ENCODE measurements around the gene FXYD2. TPM values are rescaled to one million over a fixed set of nuclear protein-coding genes. Genes with fewer than 3 reads are reported as not detected.

FXYD2 gene
- total RNA-seq, 1 experiment from 2014 or later: 1.4 TPM

- ATAC-seq: no peak
- no peak overlapping the region for H3K4me3 Mint-ChIP-seq
- TF ChIP-seq ZNF423 (CRISPR knock-in tag; IDR thresholded peaks at IDR 0.05): no peak
- no peak for TF ChIP-seq TEAD1 (CRISPR knock-in tag; IDR thresholded peaks at IDR 0.05)
- no peak for TF ChIP-seq JUN (CRISPR knock-in tag; IDR thresholded peaks at IDR 0.05)
- TF ChIP-seq MAX (CRISPR knock-in tag; IDR thresholded peaks at IDR 0.05): no peak
- TF ChIP-seq E2F5 (CRISPR knock-in tag; IDR thresholded peaks at IDR 0.05): no peak
- TF ChIP-seq RELA (CRISPR knock-in tag; IDR thresholded peaks at IDR 0.05; ENCODE audit: borderline replicate concordance): no peak
- TF ChIP-seq GTF2I (CRISPR knock-in tag; conservative IDR thresholded peaks at IDR 0.05): no peak
Observed at GRCh38 chr11:117823946-117824420, 561 bp downstream of the FXYD2 start.

GRCh38 chr11:117823294-117823945 is 1.1 kb downstream of the FXYD2 start:
- TF ChIP-seq FOXJ3 (CRISPR knock-in tag; IDR thresholded peaks at IDR 0.05; ENCODE audit: borderline replicate concordance) (no peak), ZNF121 (CRISPR knock-in tag; IDR thresholded peaks at IDR 0.05) (peak; percentile 85; the same call in 1 of the 2 replicates)
- POLR2A ChIA-PET: interaction anchor here (0.8 to 1.1 kb wide), 2 partner anchors 20 to 1952 kb away, joined by 3 read pairs; no protein-coding TSS in a partner anchor
- Mint-ChIP-seq H3K9me3 (no peaks in the 10 kb centered on the region), H3K36me3 (no peaks in the 10 kb centered on the region), H3K27me3 (ENCODE audit: low read depth) (no peaks in the 10 kb centered on the region), H3K4me1 (peaks cover 39% of the 10 kb centered on the region), H3K27ac (no peak overlapping the region), H3K4me3 (no peak overlapping the region)
- DNase-seq (ENCODE audit: low spot score) (peak; percentile 15), ATAC-seq (no peak; the same call in 1 of the 2 replicates)
- CTCF ChIA-PET: interaction anchor here (0.5 to 13.0 kb wide), 16 partner anchors 10 to 398 kb away, joined by 3 to 336 read pairs (median 5); partner anchors contain the start of gene FXYD6

More at GRCh38 chr11:117823946-117824420, 561 bp downstream of the FXYD2 start:
- ChIA-PET CTCF (interaction anchor here (1.0 to 13.0 kb wide), 10 partner anchors 9 to 229 kb away, joined by 3 to 336 read pairs (median 7); no protein-coding TSS in a partner anchor), POLR2A (no interaction called here)
- no peak overlapping the region for H3K27ac Mint-ChIP-seq
- peaks cover 39% of the 10 kb centered on the region for H3K4me1 Mint-ChIP-seq
- H3K9me3 Mint-ChIP-seq: no peaks in the 10 kb centered on the region
- H3K27me3 Mint-ChIP-seq (ENCODE audit: low read depth): no peaks in the 10 kb centered on the region
- no peak for DNase-seq (ENCODE audit: low spot score)
- no peaks in the 10 kb centered on the region for H3K36me3 Mint-ChIP-seq

- peak; percentile 72 for DNase-seq (ENCODE audit: low spot score)
- Mint-ChIP-seq H3K4me3 (no peak overlapping the region), H3K4me1 (peaks cover 46% of the 10 kb centered on the region), H3K27me3 (ENCODE audit: low read depth) (peaks cover 2% of the 10 kb centered on the region; the same call in 1 of the 2 replicates), H3K27ac (no peak overlapping the region), H3K9me3 (no peaks in the 10 kb centered on the region), H3K36me3 (no peaks in the 10 kb centered on the region)
- ATAC-seq: peak; percentile 13
- ChIA-PET POLR2A (interaction anchor here (1.1 kb wide), 1 partner anchor 21 kb away, joined by 3 read pairs; no protein-coding TSS in a partner anchor), CTCF (interaction anchor here (0.7 to 13.0 kb wide), 17 partner anchors 12 to 397 kb away, joined by 3 to 336 read pairs (median 5); partner anchors contain the start of gene FXYD6)
- no peak for TF ChIP-seq ATF6 (CRISPR knock-in tag; IDR thresholded peaks at IDR 0.05)
- peak; percentile 91 for TF ChIP-seq ZNF423 (CRISPR knock-in tag; IDR thresholded peaks at IDR 0.05)
Observed at GRCh38 chr11:117822074-117823033, 2.2 kb downstream of the FXYD2 start.

GRCh38 chr11:117821431-117821830 is 3.1 kb downstream of the FXYD2 start:
- no peak for DNase-seq (ENCODE audit: low spot score)
- H3K27ac Mint-ChIP-seq: no peak overlapping the region
- ChIA-PET POLR2A (no interaction called here), CTCF (interaction anchor here (0.7 to 13.0 kb wide), 5 partner anchors 14 to 232 kb away, joined by 3 to 336 read pairs (median 4); no protein-coding TSS in a partner anchor)
- H3K4me1 Mint-ChIP-seq: peaks cover 51% of the 10 kb centered on the region
- ATAC-seq: no peak
- no peaks in the 10 kb centered on the region for H3K36me3 Mint-ChIP-seq
- peaks cover 5% of the 10 kb centered on the region; the same call in 1 of the 2 replicates for H3K27me3 Mint-ChIP-seq (ENCODE audit: low read depth)
- no peak overlapping the region for H3K4me3 Mint-ChIP-seq
- H3K9me3 Mint-ChIP-seq: no peaks in the 10 kb centered on the region
- TF ChIP-seq ATF1 (CRISPR knock-in tag; IDR thresholded peaks at IDR 0.05) (no peak), ZNF512 (CRISPR knock-in tag; IDR thresholded peaks at IDR 0.05; ENCODE audit: borderline replicate concordance) (no peak), OVOL2 (CRISPR knock-in tag; IDR thresholded peaks at IDR 0.05; ENCODE audit: borderline replicate concordance) (no peak), FOXP1 (CRISPR knock-in tag; IDR thresholded peaks at IDR 0.05; ENCODE audit: borderline replicate concordance) (no peak), SOX15 (CRISPR knock-in tag; IDR thresholded peaks at IDR 0.05) (no peak), EMX1 (CRISPR knock-in tag; IDR thresholded peaks at IDR 0.05) (no peak), RELA (CRISPR knock-in tag; IDR thresholded peaks at IDR 0.05; ENCODE audit: borderline replicate concordance) (no peak), STAT6 (CRISPR knock-in tag; conservative IDR thresholded peaks at IDR 0.05; ENCODE audit: low read depth) (no peak), FOXK1 (CRISPR knock-in tag; IDR thresholded peaks at IDR 0.05) (no peak)

Measured in WTC11 (cell line).